Upper lobe of left lung (tissue), 6 donors: ENCODE measurements around the gene SH3BGRL2. TPM values are rescaled to one million over a fixed set of nuclear protein-coding genes. Genes with fewer than 3 reads are reported as not detected.

ENCODE experiments used
- ATAC-seq, 2 donors: fragments of 200-7000 bp; cut with Tn5 transposase; one replicate each; pipeline ENCODE4 v1.9.1; 2022; ENCODE audit warnings: mild to moderate bottlenecking in 2 of 2, moderate library complexity in 2 of 2; ENCODE audit not compliant: low FRiP score in 2 of 2
- DNase-seq, 2 donors: peaks; one replicate each; pipeline ENCODE4 v3.0.0-alpha.2; 2019 to 2020
- H3K27ac ChIP-seq, 4 donors: fragments of 200-600 bp; sonication (generic); one replicate each; pipeline ENCODE4 v1.5.1; 2016 to 2019
- H3K27me3 ChIP-seq, 4 donors: fragments of 200-600 bp; sonication (generic); one replicate each; pipeline ENCODE4 v1.5.1; 2017 to 2019
- H3K36me3 ChIP-seq, 4 donors: fragments of 200-600 bp; sonication (generic); one replicate each; pipeline ENCODE4 v1.5.1; 2016 to 2019
- H3K4me1 ChIP-seq, 4 donors: fragments of 200-600 bp; sonication (generic); one replicate each; pipeline ENCODE4 v1.5.1; 2018 to 2019
- H3K4me3 ChIP-seq, 4 donors: fragments of 200-600 bp; sonication (generic); one replicate each; pipeline ENCODE4 v1.5.1; 2017 to 2019; ENCODE audit warnings: mild to moderate bottlenecking in 2 of 4, moderate library complexity in 1 of 4
- H3K9me3 ChIP-seq, 4 donors: fragments of 200-600 bp; sonication (generic); one replicate each; pipeline ENCODE4 v1.5.1; 2018 to 2019
- EP300 ChIP-seq, 4 donors: sonication (generic); formaldehyde crosslinking; IDR thresholded peaks; one replicate each; pipeline ENCODE4 v1.5.1; 2017; ENCODE audit warnings: antibody characterized with exemption in 4 of 4, control low read depth in 2 of 4
- POLR2A ChIP-seq, 4 donors: fragments of 450-650 bp; IDR thresholded peaks; one replicate each; pipeline ENCODE4 v1.5.1; 2016 to 2017; ENCODE audit warnings: antibody characterized with exemption in 4 of 4, mild to moderate bottlenecking in 2 of 4
- POLR2AphosphoS5 ChIP-seq, 2 donors: sonication (generic); formaldehyde crosslinking; IDR thresholded peaks; one replicate each; pipeline ENCODE4 v1.5.1; 2017; ENCODE audit warnings: antibody characterized with exemption in 2 of 2
- WGBS, 2 donors: methylation state at CpG; one replicate each; pipeline ENCODE4 v1.1.5; 2017 to 2018; 5-methylcytosine and 5-hydroxymethylcytosine counted together
- total RNA-seq, 6 donors: library from RNA; depleted of rRNA in 4 of 6; stranded (reverse); fragments of >200 nt in 4 of 6; gene quantifications; one replicate each; pipeline versions ENCODE4 v1.1.0 to v1.2.1, GENCODE V29; 2016 to 2021
- TF ChIP-seq, protein P1 (sequence below), 6 experiments: fragments of 450-650 bp in 4 of 6; fragments of 200-600 bp in 2 of 6; sonication (generic) in 2 of 6; IDR thresholded peaks; one replicate each; pipeline ENCODE4 v1.5.1; 2016 to 2019; ENCODE audit warnings: antibody characterized with exemption in 6 of 6
- donor health status: DM: no; HTN: no; CAD: no; lungs with moderate emphysema.
- donor health status: DM: no; HTN: yes; CAD: no; lungs with severe emphysema.

SH3BGRL2 gene
- total RNA-seq, 6 donors from 2014 or later: 23.6 to 65.8 (median 25.4) TPM

DNA sequence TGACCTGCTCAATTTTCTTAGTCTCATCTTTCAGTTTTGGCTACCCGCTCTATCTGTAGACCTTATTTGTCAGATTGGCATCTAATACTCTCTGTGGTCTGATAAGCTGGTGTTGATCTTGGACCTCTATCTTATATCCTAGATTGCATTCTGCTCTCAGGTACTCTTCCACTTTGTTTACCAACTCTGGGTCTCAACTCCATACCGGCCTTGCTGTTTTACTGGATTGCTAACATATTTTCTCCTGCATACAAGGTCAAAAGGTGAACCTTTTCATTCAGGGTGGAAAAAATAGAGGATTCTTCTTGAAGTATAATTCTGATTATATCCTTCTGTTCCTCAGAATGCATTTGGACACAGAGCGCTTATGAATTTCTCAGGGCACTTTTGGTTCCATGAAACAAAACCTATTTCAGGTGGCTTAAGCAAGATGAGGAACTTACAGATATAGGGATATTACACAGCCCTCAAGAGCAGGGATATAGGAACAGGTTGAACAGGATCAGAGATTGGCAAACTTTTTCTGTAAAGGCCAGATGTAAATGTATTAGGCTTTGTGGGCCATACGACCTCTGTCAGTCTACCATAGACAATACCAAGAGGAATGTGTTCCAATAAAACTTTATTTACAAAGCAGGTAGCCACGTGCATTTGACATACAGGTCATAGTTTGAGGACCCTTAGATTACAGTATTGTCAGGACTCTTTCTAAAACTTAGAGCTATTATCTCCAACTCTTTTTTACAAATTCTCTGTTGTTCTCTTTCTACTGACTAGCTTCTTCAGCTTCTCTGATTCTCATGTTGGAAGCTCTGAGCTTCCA lies 2.5 kb upstream of the SH3BGRL2 start:
- WGBS, 2 donors: 87 to 88% methylated on average over 5 of the region's 5 CpGs
- ATAC-seq (no peak), DNase-seq (no peak)
- Histone ChIP-seq H3K4me1 (peaks cover 3 to 11% (median 8%) of the 10 kb centered on the region in 4 donors), H3K27me3 (no peaks in the 10 kb centered on the region), H3K9me3 (no peaks in the 10 kb centered on the region), H3K36me3 (no peaks in the 10 kb centered on the region), H3K27ac (no peak overlapping the region), H3K4me3 (no peak overlapping the region)
- no peak for TF ChIP-seq POLR2A (IDR thresholded peaks at IDR 0.05)
- TF ChIP-seq, protein P1, sequence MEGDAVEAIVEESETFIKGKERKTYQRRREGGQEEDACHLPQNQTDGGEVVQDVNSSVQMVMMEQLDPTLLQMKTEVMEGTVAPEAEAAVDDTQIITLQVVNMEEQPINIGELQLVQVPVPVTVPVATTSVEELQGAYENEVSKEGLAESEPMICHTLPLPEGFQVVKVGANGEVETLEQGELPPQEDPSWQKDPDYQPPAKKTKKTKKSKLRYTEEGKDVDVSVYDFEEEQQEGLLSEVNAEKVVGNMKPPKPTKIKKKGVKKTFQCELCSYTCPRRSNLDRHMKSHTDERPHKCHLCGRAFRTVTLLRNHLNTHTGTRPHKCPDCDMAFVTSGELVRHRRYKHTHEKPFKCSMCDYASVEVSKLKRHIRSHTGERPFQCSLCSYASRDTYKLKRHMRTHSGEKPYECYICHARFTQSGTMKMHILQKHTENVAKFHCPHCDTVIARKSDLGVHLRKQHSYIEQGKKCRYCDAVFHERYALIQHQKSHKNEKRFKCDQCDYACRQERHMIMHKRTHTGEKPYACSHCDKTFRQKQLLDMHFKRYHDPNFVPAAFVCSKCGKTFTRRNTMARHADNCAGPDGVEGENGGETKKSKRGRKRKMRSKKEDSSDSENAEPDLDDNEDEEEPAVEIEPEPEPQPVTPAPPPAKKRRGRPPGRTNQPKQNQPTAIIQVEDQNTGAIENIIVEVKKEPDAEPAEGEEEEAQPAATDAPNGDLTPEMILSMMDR (IDR thresholded peaks at IDR 0.05): no peak
- no peak for TF ChIP-seq EP300 (IDR thresholded peaks at IDR 0.05)
- no peak for TF ChIP-seq POLR2AphosphoS5 (IDR thresholded peaks at IDR 0.05)

DNA sequence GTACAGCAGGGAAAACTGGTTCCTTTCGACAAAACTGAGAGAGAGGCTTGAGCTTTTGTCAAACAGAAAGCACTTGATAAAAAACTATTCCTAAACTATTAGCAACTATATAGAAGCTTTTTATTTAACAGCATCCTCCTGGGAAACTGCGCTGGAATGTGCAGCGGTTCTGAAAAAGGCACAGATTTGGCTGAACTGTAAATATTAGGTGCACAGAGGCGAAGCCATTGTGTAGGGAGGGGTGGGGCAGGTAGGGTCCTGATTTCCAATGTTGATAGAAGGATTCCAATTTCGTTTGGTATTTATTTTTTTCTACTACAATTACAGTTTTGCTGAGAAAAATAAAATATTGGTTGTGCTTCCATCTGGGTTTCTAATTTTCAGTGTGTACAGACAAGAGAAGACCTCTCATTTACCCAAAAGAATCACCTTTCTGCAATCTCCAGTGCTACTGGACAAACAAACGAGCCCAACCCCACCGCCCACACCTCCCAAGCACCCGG lies 698 bp upstream of the SH3BGRL2 start:
- peaks cover 3 to 26% (median 10%) of the 10 kb centered on the region in 4 donors for H3K4me1 ChIP-seq
- 31 to 39% methylated on average over 8 of the region's 8 CpGs for WGBS, 2 donors
- H3K27me3 ChIP-seq: no peaks in the 10 kb centered on the region
- peak overlapping the region; percentile 58 to 90 (median 72) for H3K4me3 ChIP-seq
- no peaks in the 10 kb centered on the region for H3K9me3 ChIP-seq
- no peaks in the 10 kb centered on the region for H3K36me3 ChIP-seq
- TF ChIP-seq EP300 (IDR thresholded peaks at IDR 0.05): no peak
- no peak for TF ChIP-seq POLR2A (IDR thresholded peaks at IDR 0.05)
- TF ChIP-seq, protein P1 (IDR thresholded peaks at IDR 0.05): no peak
- no peak for TF ChIP-seq POLR2AphosphoS5 (IDR thresholded peaks at IDR 0.05)
- ATAC-seq (no peak), DNase-seq (no peak)
- H3K27ac ChIP-seq: peak overlapping the region; percentile 56 to 89 (median 86)

DNA sequence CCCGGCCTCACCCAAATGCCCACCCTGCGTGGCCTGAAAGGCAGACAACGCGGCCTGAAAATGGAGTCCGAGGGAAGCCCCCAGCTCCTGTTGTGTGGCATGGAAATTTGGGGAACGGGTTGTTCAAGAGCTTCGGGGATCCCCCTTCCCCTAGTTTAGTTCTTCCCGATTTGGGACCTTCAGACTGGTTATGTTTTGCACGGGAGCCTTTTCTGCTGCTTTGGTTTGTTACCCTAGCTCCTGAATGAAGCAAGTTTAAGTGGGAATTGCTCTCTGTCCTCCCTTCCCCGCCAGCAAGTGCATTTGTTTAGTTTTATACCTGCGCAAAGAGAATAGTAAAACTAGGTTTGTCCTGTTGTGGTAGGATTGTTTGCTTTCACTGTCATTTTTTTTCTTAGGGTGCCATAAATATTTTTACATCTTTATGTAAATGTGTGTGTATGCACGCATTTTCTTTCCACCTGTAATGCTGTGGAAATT lies 604 bp downstream of the SH3BGRL2 start:
- Histone ChIP-seq H3K27ac (peak overlapping the region; percentile 56 to 89 (median 86)), H3K4me1 (peaks cover 3 to 26% (median 10%) of the 10 kb centered on the region in 4 donors), H3K9me3 (no peaks in the 10 kb centered on the region), H3K4me3 (peak overlapping the region; percentile 58 to 90 (median 72)), H3K27me3 (no peaks in the 10 kb centered on the region), H3K36me3 (no peaks in the 10 kb centered on the region)
- DNase-seq (no peak), ATAC-seq (peak in 1 of 2 donors; percentile 8)
- 4 to 12% methylated on average over 8 to 12 of the region's 12 CpGs for WGBS, 2 donors
- TF ChIP-seq EP300 (IDR thresholded peaks at IDR 0.05) (no peak), POLR2AphosphoS5 (IDR thresholded peaks at IDR 0.05) (no peak), POLR2A (IDR thresholded peaks at IDR 0.05) (no peak)
- TF ChIP-seq, protein P1 (IDR thresholded peaks at IDR 0.05): no peak

- Histone ChIP-seq H3K9me3 (no peaks in the 10 kb centered on the region), H3K27me3 (no peaks in the 10 kb centered on the region), H3K36me3 (no peaks in the 10 kb centered on the region), H3K4me3 (peak overlapping the region in 3 of 4 donors; percentile 58 to 90 (median 75)), H3K4me1 (peaks cover 3 to 26% (median 10%) of the 10 kb centered on the region in 4 donors), H3K27ac (no peak overlapping the region)
- WGBS, 2 donors: 36 to 44% methylated on average over 2 of the region's 2 CpGs
- DNase-seq (no peak), ATAC-seq (no peak)
- TF ChIP-seq EP300 (IDR thresholded peaks at IDR 0.05) (no peak), POLR2A (IDR thresholded peaks at IDR 0.05) (no peak)
- TF ChIP-seq, protein P1 (IDR thresholded peaks at IDR 0.05): no peak
These were observed 1.5 kb downstream of the SH3BGRL2 start for GRCh38 chr6:79632580-79632979.
